Activated naive CD4-positive, alpha-beta T cell treated with anti-CD3 and anti-CD28 coated beads, Interleukin-2, amount 50 U/mL, for 72 hours (primary cell): Measurements from ENCODE around the gene INSIG2. TPM values are rescaled to one million over a fixed set of nuclear protein-coding genes. Genes with fewer than 3 reads are reported as not detected.

Experiments used
- ATAC-seq, 2 donors: fragments of 150-1000 bp; cut with Tn5 transposase; 2 replicates each; pipeline ENCODE4 v1.10.0; 2021; ENCODE audit warnings: mild to moderate bottlenecking in 2 of 2, moderate library complexity in 2 of 2
- DNase-seq, 2 donors: peaks; one replicate each; pipeline ENCODE4 v3.0.0; 2021 to 2022; ENCODE audit warnings: low spot score in 2 of 2
- H3K27ac Mint-ChIP-seq, 2 donors: one replicate each; pipeline ENCODE4 v1.8.0; 2022; ENCODE audit warnings: mild to moderate bottlenecking in 2 of 2, mixed read lengths in 2 of 2
- H3K36me3 Mint-ChIP-seq, 2 donors: one replicate each; pipeline ENCODE4 v1.8.0; 2022; ENCODE audit warnings: mixed read lengths in 2 of 2
- H3K9me3 Mint-ChIP-seq, 2 donors: one replicate each; pipeline ENCODE4 v1.8.0; 2022; ENCODE audit warnings: mixed read lengths in 2 of 2
- total RNA-seq, 2 donors: library from RNA; stranded (reverse); gene quantifications; one replicate each; pipeline ENCODE4 v1.2.3, GENCODE V29; 2022

INSIG2 gene
- total RNA-seq, 2 donors from 2014 or later, result 25.9 to 96.2 TPM

GRCh38 chr2:118112771-118113334, 24.6 kb downstream of the INSIG2 start:
- no peaks in the 10 kb centered on the region for H3K9me3 Mint-ChIP-seq
- ATAC-seq (no peak), DNase-seq (no peak)
- H3K36me3 Mint-ChIP-seq, result peaks cover 19 to 42% of the 10 kb centered on the region in 2 donors
- peak overlapping the region in 1 of 2 donors; percentile 30 for H3K27ac Mint-ChIP-seq

GRCh38 chr2:118114863-118115262, 26.6 kb downstream of the INSIG2 start:
- ATAC-seq, result no peak
- H3K36me3 Mint-ChIP-seq, result peaks cover 9 to 25% of the 10 kb centered on the region in 2 donors
- H3K9me3 Mint-ChIP-seq, result no peaks in the 10 kb centered on the region
- no peak for DNase-seq
- no peak overlapping the region for H3K27ac Mint-ChIP-seq

- Mint-ChIP-seq H3K27ac (no peak overlapping the region), H3K36me3 (peaks cover 9 to 19% of the 10 kb centered on the region in 2 donors), H3K9me3 (no peaks in the 10 kb centered on the region)
- no peak for DNase-seq
- no peak for ATAC-seq
Measured at GRCh38 chr2:118115761-118116160, 27.5 kb downstream of the INSIG2 start.

GRCh38 chr2:118118479-118118878, 30.2 kb downstream of the INSIG2 start:
- DNase-seq, result no peak
- H3K27ac Mint-ChIP-seq, result peak overlapping the region in 1 of 2 donors; percentile 39
- no peaks in the 10 kb centered on the region for H3K36me3 Mint-ChIP-seq
- no peaks in the 10 kb centered on the region for H3K9me3 Mint-ChIP-seq
- ATAC-seq, result no peak

- no peaks in the 10 kb centered on the region for H3K9me3 Mint-ChIP-seq
- H3K36me3 Mint-ChIP-seq, result no peaks in the 10 kb centered on the region
- DNase-seq (no peak), ATAC-seq (no peak)
- H3K27ac Mint-ChIP-seq, result no peak overlapping the region
Measured at GRCh38 chr2:118119158-118119727, 31.0 kb downstream of the INSIG2 start.

- Mint-ChIP-seq H3K36me3 (no peaks in the 10 kb centered on the region), H3K27ac (no peak overlapping the region), H3K9me3 (no peaks in the 10 kb centered on the region)
- no peak for ATAC-seq
- no peak for DNase-seq
Measured at GRCh38 chr2:118119761-118120400, 31.6 kb downstream of the INSIG2 start.

- Mint-ChIP-seq H3K9me3 (no peaks in the 10 kb centered on the region), H3K27ac (no peak overlapping the region), H3K36me3 (no peaks in the 10 kb centered on the region)
- no peak for ATAC-seq
- no peak for DNase-seq
Measured at GRCh38 chr2:118120401-118120780, 32.1 kb downstream of the INSIG2 start.

GRCh38 chr2:118121101-118121500, 32.8 kb downstream of the INSIG2 start:
- no peak for ATAC-seq
- DNase-seq, result no peak
- Mint-ChIP-seq H3K9me3 (no peaks in the 10 kb centered on the region), H3K27ac (no peak overlapping the region), H3K36me3 (no peaks in the 10 kb centered on the region)

GRCh38 chr2:118121986-118122524, 33.8 kb downstream of the INSIG2 start:
- DNase-seq, result no peak
- no peak for ATAC-seq
- H3K27ac Mint-ChIP-seq, result no peak overlapping the region
- no peaks in the 10 kb centered on the region for H3K36me3 Mint-ChIP-seq
- no peaks in the 10 kb centered on the region for H3K9me3 Mint-ChIP-seq

GRCh38 chr2:118122594-118123281, 34.5 kb downstream of the INSIG2 start:
- no peak overlapping the region for H3K27ac Mint-ChIP-seq
- no peaks in the 10 kb centered on the region for H3K36me3 Mint-ChIP-seq

GRCh38 chr2:118123561-118124232, 35.4 kb downstream of the INSIG2 start:
- DNase-seq, result no peak
- no peaks in the 10 kb centered on the region for H3K9me3 Mint-ChIP-seq
- ATAC-seq, result no peak
- no peak overlapping the region for H3K27ac Mint-ChIP-seq
- no peaks in the 10 kb centered on the region for H3K36me3 Mint-ChIP-seq

More at GRCh38 chr2:118122594-118123281, 34.5 kb downstream of the INSIG2 start:
- DNase-seq (no peak), ATAC-seq (no peak)
- H3K9me3 Mint-ChIP-seq, result no peaks in the 10 kb centered on the region

- DNase-seq (no peak), ATAC-seq (no peak)
- no peak overlapping the region for H3K27ac Mint-ChIP-seq
- no peaks in the 10 kb centered on the region for H3K9me3 Mint-ChIP-seq
- H3K36me3 Mint-ChIP-seq, result no peaks in the 10 kb centered on the region
Measured at GRCh38 chr2:118124288-118124891, 36.1 kb downstream of the INSIG2 start.

GRCh38 chr2:118127250-118127649, 39.0 kb downstream of the INSIG2 start:
- Mint-ChIP-seq H3K36me3 (no peaks in the 10 kb centered on the region), H3K27ac (no peak overlapping the region), H3K9me3 (no peaks in the 10 kb centered on the region)
- DNase-seq (no peak), ATAC-seq (no peak)

GRCh38 chr2:118128826-118129225, 40.6 kb downstream of the INSIG2 start:
- no peak overlapping the region for H3K27ac Mint-ChIP-seq
- ATAC-seq (no peak), DNase-seq (no peak)
- no peaks in the 10 kb centered on the region for H3K36me3 Mint-ChIP-seq
- H3K9me3 Mint-ChIP-seq, result no peaks in the 10 kb centered on the region

GRCh38 chr2:118130385-118130784, 42.1 kb downstream of the INSIG2 start:
- ATAC-seq, result no peak
- Mint-ChIP-seq H3K36me3 (no peaks in the 10 kb centered on the region), H3K27ac (no peak overlapping the region), H3K9me3 (no peaks in the 10 kb centered on the region)
- DNase-seq, result no peak

- H3K27ac Mint-ChIP-seq, result no peak overlapping the region
- ATAC-seq (no peak), DNase-seq (no peak)
- H3K36me3 Mint-ChIP-seq, result no peaks in the 10 kb centered on the region
- H3K9me3 Mint-ChIP-seq, result no peaks in the 10 kb centered on the region
Measured at GRCh38 chr2:118131771-118132170, 43.5 kb downstream of the INSIG2 start.
